ENCODE results near the gene FADS3.

DNA sequence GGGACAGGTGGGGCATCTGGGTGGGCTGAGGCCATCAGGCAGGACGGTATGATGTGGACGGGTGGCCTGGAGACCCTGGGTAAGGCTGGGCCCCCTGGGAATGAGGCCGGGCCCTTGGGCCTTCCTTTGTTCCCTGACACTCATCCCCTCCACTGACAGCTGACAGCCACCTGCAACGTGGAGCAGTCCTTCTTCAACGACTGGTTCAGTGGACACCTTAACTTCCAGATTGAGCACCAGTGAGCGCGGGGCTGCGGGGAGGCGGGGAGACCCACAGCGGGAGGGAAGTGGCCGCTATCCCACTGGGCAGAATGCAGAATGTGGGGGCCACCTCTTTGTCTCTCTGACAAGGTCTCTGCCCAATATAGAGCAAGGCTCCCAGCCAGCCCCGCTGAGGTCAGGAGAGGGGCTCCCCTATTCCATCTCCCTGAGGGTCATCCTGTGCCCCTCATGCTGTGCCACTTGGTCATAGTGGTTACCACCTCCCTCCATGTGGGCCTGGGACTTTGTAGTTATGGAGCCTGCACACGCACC lies 27.7 kb downstream of the FADS3 start:
- TF ChIP-seq TAF1 (IDR thresholded peaks at IDR 0.05; ENCODE audit: low read depth, low read length) (no peak), POLR2A (IDR thresholded peaks at IDR 0.05; ENCODE audit: low read depth, low read length) (no peak), POLR2AphosphoS5 (IDR thresholded peaks at IDR 0.05; ENCODE audit: low read depth, low read length) (no peak)
